Measurements from ENCODE around the gene TMEM130. TPM values are rescaled to one million over a fixed set of nuclear protein-coding genes. Genes with fewer than 3 reads are reported as not detected.

TMEM130 gene
- total RNA-seq, 4 donors from 2014 or later, result 0.30 to 5.7 (median 1.8) TPM

- Histone ChIP-seq H3K27ac (no peak overlapping the region), H3K9me3 (no peaks in the 10 kb centered on the region), H3K36me3 (no peaks in the 10 kb centered on the region), H3K27me3 (peaks cover 0 to 2% of the 10 kb centered on the region in 2 donors), H3K4me3 (no peak overlapping the region), H3K4me1 (peaks cover 0 to 7% (median 0%) of the 10 kb centered on the region in 4 donors)
- WGBS, 2 donors, result 88 to 93% methylated on average over 28 to 29 of the region's 29 CpGs
- TF ChIP-seq EP300 (IDR thresholded peaks at IDR 0.05) (no peak), CTCF (IDR thresholded peaks at IDR 0.05) (no peak), POLR2A (IDR thresholded peaks at IDR 0.05) (no peak)
- no peak for DNase-seq (ENCODE audit: low spot score in 2 of 2)
These were observed 6.9 kb downstream of the TMEM130 start for GRCh38 chr7:98862716-98863420.

DNA sequence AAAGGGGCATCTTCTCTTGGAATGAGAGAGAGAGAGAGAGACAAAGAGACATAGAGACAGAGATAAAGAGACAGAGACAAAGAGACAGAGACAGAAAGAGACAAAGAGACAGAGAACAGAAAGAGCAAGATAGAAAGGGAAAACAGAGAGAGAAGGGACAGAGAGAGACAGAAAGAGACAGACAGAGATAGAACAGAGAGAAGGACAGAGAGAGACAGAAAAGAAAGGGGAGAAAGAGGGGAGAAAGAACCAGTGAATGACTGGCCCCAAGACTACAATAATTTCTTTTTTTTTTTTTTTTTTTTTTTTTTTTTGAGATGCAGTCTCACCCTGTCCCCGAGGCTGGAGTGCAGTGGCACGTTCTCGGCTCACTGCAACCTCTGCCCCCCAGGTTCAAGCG is 7.6 kb downstream of the TMEM130 start:
- WGBS, 2 donors, result 62 to 63% methylated on average over 4 of the region's 4 CpGs
- H3K27ac ChIP-seq, result no peak overlapping the region
- no peak overlapping the region for H3K4me3 ChIP-seq
- H3K36me3 ChIP-seq, result no peaks in the 10 kb centered on the region
- H3K9me3 ChIP-seq, result no peaks in the 10 kb centered on the region
- H3K4me1 ChIP-seq, result peaks cover 0 to 4% (median 0%) of the 10 kb centered on the region in 4 donors
- no peak for DNase-seq (ENCODE audit: low spot score in 2 of 2)
- no peaks in the 10 kb centered on the region for H3K27me3 ChIP-seq
- no peak for TF ChIP-seq EP300 (IDR thresholded peaks at IDR 0.05)
- TF ChIP-seq CTCF (IDR thresholded peaks at IDR 0.05), result no peak
- TF ChIP-seq POLR2A (IDR thresholded peaks at IDR 0.05), result no peak

DNA sequence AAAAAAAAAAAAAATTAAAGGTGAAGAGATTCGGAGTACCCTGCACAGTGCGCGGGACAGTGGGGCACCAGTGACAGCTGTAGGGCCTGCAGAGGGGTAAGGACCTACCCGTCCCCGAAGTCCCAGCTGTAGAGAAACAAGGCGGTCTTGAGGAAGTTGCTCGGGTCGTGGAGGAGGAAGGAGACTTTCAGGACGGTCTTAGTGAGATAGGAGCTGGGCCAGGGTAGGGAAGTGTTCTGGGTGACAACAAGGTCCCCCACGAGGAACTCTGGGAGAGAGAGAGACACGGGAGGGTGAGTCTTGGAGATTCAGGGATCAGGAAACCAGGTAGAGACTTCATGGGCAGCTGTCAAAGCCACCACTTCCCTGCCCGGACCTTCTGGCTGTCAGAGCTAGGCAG is 9.7 kb downstream of the TMEM130 start:
- Histone ChIP-seq H3K4me1 (no peaks in the 10 kb centered on the region), H3K4me3 (no peak overlapping the region), H3K9me3 (no peaks in the 10 kb centered on the region), H3K27me3 (no peaks in the 10 kb centered on the region), H3K36me3 (no peaks in the 10 kb centered on the region), H3K27ac (no peak overlapping the region)
- DNase-seq (ENCODE audit: low spot score in 2 of 2), result no peak
- WGBS, 2 donors, result 81% methylated on average over 12 of the region's 12 CpGs
- TF ChIP-seq EP300 (IDR thresholded peaks at IDR 0.05), result no peak
- no peak for TF ChIP-seq CTCF (IDR thresholded peaks at IDR 0.05)
- TF ChIP-seq POLR2A (IDR thresholded peaks at IDR 0.05), result no peak

GRCh38 chr7:98855610-98856422 is 14.0 kb downstream of the TMEM130 start:
- no peak for TF ChIP-seq EP300 (IDR thresholded peaks at IDR 0.05)
- no peak for TF ChIP-seq CTCF (IDR thresholded peaks at IDR 0.05)
- no peak for TF ChIP-seq POLR2A (IDR thresholded peaks at IDR 0.05)
- no peaks in the 10 kb centered on the region for H3K4me1 ChIP-seq
- no peaks in the 10 kb centered on the region for H3K9me3 ChIP-seq
- 77 to 81% methylated on average over 24 of the region's 24 CpGs for WGBS, 2 donors
- H3K27me3 ChIP-seq, result no peaks in the 10 kb centered on the region
- H3K4me3 ChIP-seq, result no peak overlapping the region
- H3K27ac ChIP-seq, result no peak overlapping the region
- no peaks in the 10 kb centered on the region for H3K36me3 ChIP-seq
- DNase-seq (ENCODE audit: low spot score in 2 of 2), result no peak

DNA sequence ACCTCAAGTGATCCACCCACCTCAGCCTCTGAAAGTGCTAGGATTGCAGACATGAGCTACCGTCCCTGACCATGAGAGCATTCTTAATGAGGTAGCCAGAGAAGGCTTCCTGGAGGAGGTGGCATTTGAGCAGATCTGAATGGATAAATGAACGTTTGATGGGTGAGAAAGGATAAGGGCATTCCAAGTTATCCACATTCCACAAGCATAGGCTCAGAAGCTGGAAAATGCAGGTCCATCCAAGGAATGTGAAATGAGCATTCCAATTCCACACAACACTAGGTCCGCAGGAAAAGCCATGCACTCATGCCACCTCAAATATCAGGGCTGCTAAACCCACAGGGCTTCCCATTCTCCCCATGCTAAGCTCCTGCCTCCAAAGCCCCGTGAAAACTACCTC is 17.0 kb downstream of the TMEM130 start:
- no peaks in the 10 kb centered on the region for H3K4me1 ChIP-seq
- DNase-seq (ENCODE audit: low spot score in 2 of 2), result no peak
- TF ChIP-seq CTCF (IDR thresholded peaks at IDR 0.05), result no peak
- no peak for TF ChIP-seq EP300 (IDR thresholded peaks at IDR 0.05)
- no peak for TF ChIP-seq POLR2A (IDR thresholded peaks at IDR 0.05)
- WGBS, 2 donors, result 59 to 63% methylated on average over 4 of the region's 4 CpGs
- peaks cover 0 to 17% (median 2%) of the 10 kb centered on the region in 4 donors for H3K9me3 ChIP-seq
- H3K27me3 ChIP-seq, result no peaks in the 10 kb centered on the region
- H3K27ac ChIP-seq, result no peak overlapping the region
- H3K4me3 ChIP-seq, result no peak overlapping the region
- no peaks in the 10 kb centered on the region for H3K36me3 ChIP-seq
